ENCODE results near the gene CNTNAP2. TPM values are rescaled to one million over a fixed set of nuclear protein-coding genes. Genes with fewer than 3 reads are reported as not detected.

CNTNAP2 gene
- total and polyA plus RNA-seq, 2 of the 8 experiments (the other 6 are each of a cell fraction or from before 2014, with no cell fraction given): 27.9 to 71.0 TPM

DNA sequence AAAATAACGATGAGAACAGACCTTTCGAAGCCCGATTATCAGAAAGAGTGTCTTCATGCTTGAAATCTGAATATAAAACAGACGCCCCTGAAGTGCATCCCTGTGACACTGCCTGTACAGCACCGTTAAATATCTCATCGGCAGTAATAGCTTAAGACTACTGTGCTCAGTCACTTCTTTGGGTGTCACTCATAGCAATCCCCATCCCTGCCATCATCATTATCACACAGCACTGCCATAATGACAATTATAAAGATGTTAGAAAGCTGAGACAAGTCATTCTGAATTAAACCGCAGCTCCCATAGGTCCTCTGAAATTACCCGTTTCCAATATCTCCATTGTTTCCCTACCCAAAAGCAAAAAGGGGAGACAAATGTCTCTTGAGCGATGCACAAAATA, 1906.2 kb downstream of the CNTNAP2 start:
- Histone ChIP-seq H3K79me1 (ENCODE audit: low read depth, low read length) (no peaks in the 10 kb centered on the region), H3K14ac (ENCODE audit: insufficient read length) (no peak overlapping the region), H4K20me1 (replicated peaks in 1 of 2; ENCODE audit: control insufficient read depth in 1 of 2, insufficient read depth in 2 of 2, low read length in 2 of 2) (no peaks in the 10 kb centered on the region), H3K27ac (ENCODE audit: low read depth, low read length) (no peak overlapping the region), H3K56ac (replicated peaks; ENCODE audit: insufficient read length, low read depth, low read length) (no peak overlapping the region), H2BK15ac (ENCODE audit: low read length) (no peak overlapping the region), H3K27me3 (replicated peaks in 1 of 4; ENCODE audit: control insufficient read depth in 3 of 4, extremely low read depth in 1 of 4, insufficient read depth in 3 of 4, low read length in 3 of 4) (peaks cover 0 to 23% (median 14%) of the 10 kb centered on the region in 4 experiments; a peak in 5 of 7 replicates), H3K4me1 (replicated peaks in 1 of 4; ENCODE audit: control insufficient read depth in 3 of 4, insufficient read depth in 4 of 4, low read length in 3 of 4) (peaks cover 1 to 17% (median 8%) of the 10 kb centered on the region in 4 experiments; a peak in 5 of 7 replicates), H3K4ac (replicated peaks; ENCODE audit: insufficient read length, low read depth, low read length) (no peak overlapping the region), H3K36me3 (ENCODE audit: control insufficient read depth in 2 of 4, insufficient read depth in 4 of 4, low read length in 3 of 4) (no peaks in the 10 kb centered on the region), H3K4me2 (ENCODE audit: insufficient read depth in 1 of 2, low read depth in 2 of 2, low read length in 2 of 2) (no peak overlapping the region), H2AK5ac (ENCODE audit: low read depth, low read length) (no peak overlapping the region), H2BK20ac (ENCODE audit: low read length) (no peak overlapping the region), H2BK120ac (replicated peaks; ENCODE audit: low read depth, low read length) (no peak overlapping the region), H3K9ac (replicated peaks in 1 of 4; ENCODE audit: extremely low read depth in 1 of 4, low read depth in 3 of 4, low read length in 3 of 4) (no peak overlapping the region), H3K79me2 (ENCODE audit: control insufficient read depth in 1 of 2, insufficient read depth in 2 of 2, low read length in 2 of 2) (no peaks in the 10 kb centered on the region), H4K91ac (replicated peaks; ENCODE audit: insufficient read length, low read length) (no peak overlapping the region), H3K18ac (ENCODE audit: extremely low read depth, low read length) (no peak overlapping the region), H4K8ac (ENCODE audit: extremely low read depth, insufficient read depth, low read length) (no peak overlapping the region), H2AFZ (ENCODE audit: low read length) (no peak overlapping the region), H3K4me3 (ENCODE audit: extremely low read depth in 1 of 4, insufficient read depth in 2 of 4, low read depth in 3 of 4, low read length in 4 of 4) (no peak overlapping the region), H2BK5ac (ENCODE audit: low read depth, low read length) (no peak overlapping the region), H3K23ac (ENCODE audit: insufficient read length) (no peak overlapping the region), H4K5ac (ENCODE audit: insufficient read length, low read depth, low read length) (no peak overlapping the region), H2BK12ac (ENCODE audit: low read depth, low read length) (no peak overlapping the region), H3K23me2 (ENCODE audit: low read depth, low read length) (no peaks in the 10 kb centered on the region), H3K9me3 (ENCODE audit: insufficient read depth in 2 of 2, low read depth in 1 of 2, low read length in 1 of 2) (no peaks in the 10 kb centered on the region; a peak in 1 of 4 replicates)
- DNase-seq (ENCODE audit: low read depth in 1 of 2, low spot score in 2 of 2): no peak
- WGBS, 2 experiments (ENCODE audit: extremely low coverage in 1 of 2, insufficient coverage in 1 of 2, insufficient read length in 1 of 2, insufficient replicate concordance in 2 of 2, low coverage in 1 of 2, low lambda C conversion rate in 2 of 2, missing lambda C conversion rate in 1 of 2): 93% methylated on average over 9 of the region's 9 CpGs; no CpG with 5 or more reads in 1 of the 2 experiments
- ChIA-PET CTCF (ENCODE audit: partially characterized antibody) (interaction anchor here (0.9 kb wide), 1 partner anchor 591 kb away, joined by 3 read pairs; no protein-coding TSS in a partner anchor), POLR2A (ENCODE audit: partially characterized antibody) (no interaction called here)
- no peak for FAIRE-seq
- TF ChIP-seq RXRA (IDR thresholded peaks at IDR 0.05; ENCODE audit: insufficient read depth, low read depth, low read length) (no peak), FOSL1 (IDR thresholded peaks at IDR 0.05; ENCODE audit: insufficient read depth, low read depth, low read length) (no peak), EP300 (IDR thresholded peaks at IDR 0.05; ENCODE audit: borderline replicate concordance in 1 of 2, low read depth in 2 of 2, low read length in 2 of 2) (no peak), TAF1 (IDR thresholded peaks at IDR 0.05; ENCODE audit: low read depth, low read length) (no peak), NANOG (IDR thresholded peaks at IDR 0.05; ENCODE audit: insufficient read depth, low read depth, low read length, poor library complexity, severe bottlenecking) (no peak), SAP30 (IDR thresholded peaks at IDR 0.05; ENCODE audit: insufficient read depth, insufficient replicate concordance, low read length) (no peak), POU5F1 (IDR thresholded peaks at IDR 0.05; ENCODE audit: low read depth, low read length) (no peak)
